HepG2 (cell line): Measurements from ENCODE around the gene HTRA3. TPM values are rescaled to one million over a fixed set of nuclear protein-coding genes. Genes with fewer than 3 reads are reported as not detected.

Experiments
- ATAC-seq: fragments of 200-7000 bp; cut with Tn5 transposase; 3 replicates; pipeline ENCODE4 v1.9.1; 2020; ENCODE audit warnings: mild to moderate bottlenecking, moderate library complexity
- BruUV-seq: library from RNA; stranded (reverse); fragments of 400-500 nt; replicated peaks from 2 replicates; lab custom pipeline; 2021; lab: Mats Ljungman, UMichigan
- CTCF ChIA-PET: fragments of 300-600 bp; formaldehyde crosslinking; extraction: SDS; loops from one replicate; lab custom pipeline; 2021; ENCODE audit warnings: low total read pairs, inconsistent platforms, low intra/inter-chr PET ratio; lab: Yijun Ruan, JAX
- POLR2A ChIA-PET: fragments of 350-600 bp; sonication (Branson Sonifier 250); formaldehyde crosslinking; loops from one replicate; lab custom pipeline; 2020; ENCODE audit warnings: antibody characterized with exemption, inconsistent platforms; lab: Yijun Ruan, JAX
- DNase-seq: peaks from one replicate; pipeline ENCODE4 v3.0.0-alpha.2; 2015; ENCODE audit warnings: low spot score
- FAIRE-seq: peaks from 3 replicates; lab custom pipeline; 2011; peaks lifted over from hg19 to GRCh38; lab: Jason Lieb, UNC
- H2AFZ ChIP-seq: one replicate; pipeline ENCODE4 v1.6.1; 2011; ENCODE audit warnings: low read length, inconsistent platforms
- H3K27ac ChIP-seq: fragments of 300-600 bp; 3 replicates; pipeline ENCODE4 v1.8.0; 2011; ENCODE audit warnings: mixed run types, mild to moderate bottlenecking, mixed read lengths, low read length, inconsistent platforms; ENCODE audit not compliant: insufficient read depth; ENCODE audit errors: extremely low read length
- H3K27me3 ChIP-seq, 2 experiments: fragments of 200-600 bp in 1 of 2; 2 replicates in 1 of 2; 3 replicates in 1 of 2; pipeline versions ENCODE4 v1.6.0 to v1.8.0; 2011; ENCODE audit warnings: low read length in 2 of 2, mild to moderate bottlenecking in 2 of 2, moderate library complexity in 2 of 2, inconsistent platforms in 1 of 2; ENCODE audit not compliant: insufficient read depth in 2 of 2, control insufficient read depth in 1 of 2
- H3K36me3 ChIP-seq, 2 experiments: fragments of 200-600 bp in 1 of 2; replicated peaks in 1 of 2; 2 replicates in 1 of 2; 3 replicates in 1 of 2; pipeline versions ENCODE4 v1.5.1 to v1.8.0; 2011; ENCODE audit warnings: low read length in 2 of 2, inconsistent platforms in 1 of 2; ENCODE audit not compliant: insufficient read depth in 2 of 2, control insufficient read depth in 1 of 2
- H3K4me1 ChIP-seq: 2 replicates; pipeline ENCODE4 v1.5.1; 2012; ENCODE audit warnings: low read length, inconsistent platforms; ENCODE audit not compliant: insufficient read depth
- H3K4me2 ChIP-seq: 2 replicates; pipeline ENCODE4 v1.6.0; 2011; ENCODE audit warnings: low read depth, low read length, inconsistent platforms
- H3K4me3 ChIP-seq, 3 experiments: fragments of 200-600 bp in 1 of 3; sonication (generic), shearing (Covaris generic) in 1 of 3; replicated peaks in 1 of 3; 2 replicates each; pipeline ENCODE4 v1.5.1; 2011 to 2016; ENCODE audit warnings: low read length in 3 of 3, inconsistent platforms in 2 of 3, low read depth in 2 of 3, mild to moderate bottlenecking in 2 of 3, control low read depth in 1 of 3, mixed read lengths in 1 of 3; ENCODE audit not compliant: insufficient read depth in 1 of 3
- H3K79me2 ChIP-seq: one replicate; pipeline ENCODE4 v1.6.1; 2011; ENCODE audit warnings: low read length, inconsistent platforms; ENCODE audit not compliant: insufficient read depth
- H3K9ac ChIP-seq: 2 replicates; pipeline ENCODE4 v1.6.0; 2011; ENCODE audit warnings: mild to moderate bottlenecking, low read depth, low read length, inconsistent platforms; ENCODE audit not compliant: insufficient read depth
- H3K9me3 ChIP-seq: 2 replicates; pipeline ENCODE4 v1.5.1; 2012; ENCODE audit warnings: mild to moderate bottlenecking, low read length
- H4K20me1 ChIP-seq: 2 replicates; pipeline ENCODE4 v1.6.0; 2011; ENCODE audit warnings: inconsistent platforms, mild to moderate bottlenecking, low read length, moderate library complexity; ENCODE audit not compliant: insufficient read depth
- HMG20B ChIP-seq: conservative IDR thresholded peaks from 2 replicates; pipeline ENCODE4 v1.6.1; 2016; ENCODE audit warnings: missing genetic modification reagents, missing compliant biosample characterization
- MAFF ChIP-seq: IDR thresholded peaks from 2 replicates; pipeline ENCODE4 v1.6.1; 2011; ENCODE audit warnings: low read depth, low read length, improper control_type of control experiment
- MEIS1 ChIP-seq: sonication (generic); formaldehyde crosslinking; IDR thresholded peaks from 2 replicates; pipeline ENCODE4 v1.9.0; 2021; ENCODE audit warnings: mild to moderate bottlenecking, missing genetic modification reagents, moderate library complexity, borderline replicate concordance
- PRDM10 ChIP-seq: sonication (generic); formaldehyde crosslinking; IDR thresholded peaks from 2 replicates; pipeline ENCODE4 v1.4.0; 2020; ENCODE audit warnings: low read depth, missing genetic modification reagents
- ZNF562 ChIP-seq: sonication (generic); formaldehyde crosslinking; IDR thresholded peaks from 2 replicates; pipeline ENCODE4 v1.8.0; 2022; ENCODE audit warnings: missing genetic modification reagents, borderline replicate concordance
- ZNF564 ChIP-seq: sonication (generic); formaldehyde crosslinking; IDR thresholded peaks from 2 replicates; pipeline ENCODE4 v1.8.1; 2023; ENCODE audit warnings: mild to moderate bottlenecking, missing genetic modification reagents
- WGBS: methylation state at CpG from one replicate; pipeline ENCODE4 v1.1.6; 2017; ENCODE audit warnings: low lambda C conversion rate; 5-methylcytosine and 5-hydroxymethylcytosine counted together
- in situ Hi-C: cut with HindIII; loops from 2 replicates; pipeline ENCODE4 v1.10.0; 2017; ENCODE audit warnings: low pct_unique_long_range_greater_than_20kb; ENCODE audit not compliant: extremely low pct_ligation_motif_present
- intact Hi-C: fragments of 100-400 bp; cut with micrococcal nuclease; formaldehyde crosslinking; loops from one replicate; pipeline ENCODE4 v1.10.0; 2022; ENCODE audit not compliant: unreplicated experiment
- polyA plus RNA-seq, 8 experiments: library from polyadenylated mRNA; depleted of rRNA in 3 of 8; stranded (reverse) in 7 of 8; unstranded in 1 of 8; fragments of >200 nt; fragmentation: Illumina TruSeq in 4 of 8; extraction: Trizol in 4 of 8; gene quantifications; 2 replicates each; pipeline versions ENCODE4 v1.2.1 to v1.2.3, GENCODE V29; 2011 to 2016; ENCODE audit warnings: low read depth in 4 of 8, missing spikeins in 1 of 8, mixed read lengths in 1 of 8; ENCODE audit not compliant: insufficient read depth in 1 of 8
- total RNA-seq, 5 experiments: library from RNA; depleted of rRNA; stranded (reverse); fragments of >200 nt; fragmentation: Illumina TruSeq; extraction: Trizol; gene quantifications; 2 replicates each; pipeline ENCODE4 v1.2.3, GENCODE V29; 2016; ENCODE audit warnings: low read depth in 1 of 5
- TF ChIP-seq, protein P1 (sequence below): sonication (generic); formaldehyde crosslinking; IDR thresholded peaks from 2 replicates; pipeline ENCODE4 v1.4.0; 2020; ENCODE audit warnings: missing genetic modification reagents
- TF ChIP-seq, protein P2 (sequence below): sonication (generic); formaldehyde crosslinking; IDR thresholded peaks from 2 replicates; pipeline ENCODE4 v1.4.0; 2020; ENCODE audit warnings: missing genetic modification reagents
- TF ChIP-seq, protein P3 (sequence below): sonication (generic); formaldehyde crosslinking; IDR thresholded peaks from 2 replicates; pipeline ENCODE4 v1.9.0; 2021; ENCODE audit warnings: mild to moderate bottlenecking, missing genetic modification reagents

HTRA3 gene
- total and polyA plus RNA-seq, 2 of the 13 experiments (the other 11 are each of a cell fraction or from before 2014, with no cell fraction given): 0.17 TPM; not detected in 1

DNA sequence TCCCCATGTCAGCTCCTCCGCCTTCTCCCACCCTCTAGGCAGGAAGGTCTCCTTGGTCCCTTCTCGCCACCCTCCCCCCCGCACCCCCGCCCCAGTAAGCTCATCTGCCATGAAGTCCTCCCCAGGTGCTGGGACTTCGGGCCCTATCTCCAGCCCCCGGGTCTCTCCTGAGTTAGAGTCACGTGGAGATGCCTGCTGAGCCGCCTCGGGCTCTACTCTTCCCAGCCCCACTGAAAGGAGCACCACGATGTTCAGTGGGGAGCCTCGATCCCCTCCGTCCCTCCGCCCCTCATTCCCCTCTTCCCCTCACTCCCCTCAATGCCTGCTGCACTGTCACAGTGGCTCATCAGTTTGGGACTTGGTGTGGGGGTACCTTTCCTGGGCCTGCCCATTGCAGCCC, 3.9 kb downstream of the HTRA3 start:
- H2AFZ ChIP-seq: no peak overlapping the region
- ATAC-seq (no peak), FAIRE-seq (no peak), DNase-seq (no peak)
- H3K9ac ChIP-seq: no peak overlapping the region
- H3K4me3 ChIP-seq: no peak overlapping the region
- 30% methylated on average over 12 of the region's 13 CpGs for WGBS
- POLR2A ChIA-PET: no interaction called here
- H3K36me3 ChIP-seq: no peaks in the 10 kb centered on the region
- no peaks in the 10 kb centered on the region for H3K79me2 ChIP-seq
- intact Hi-C loops (no loop called here), in situ Hi-C loops (no loop called here)
- H3K27me3 ChIP-seq: peaks cover 15 to 75% of the 10 kb centered on the region in 2 experiments
- no TSS peak for BruUV-seq
- H3K4me2 ChIP-seq: no peak overlapping the region
- H3K27ac ChIP-seq: no peak overlapping the region
- no peaks in the 10 kb centered on the region for H3K9me3 ChIP-seq
- H4K20me1 ChIP-seq: no peaks in the 10 kb centered on the region
- H3K4me1 ChIP-seq: peaks cover 14% of the 10 kb centered on the region
- CTCF ChIA-PET: no interaction called here
- TF ChIP-seq PRDM10 (CRISPR knock-in tag): no peak
- TF ChIP-seq, protein P1, sequence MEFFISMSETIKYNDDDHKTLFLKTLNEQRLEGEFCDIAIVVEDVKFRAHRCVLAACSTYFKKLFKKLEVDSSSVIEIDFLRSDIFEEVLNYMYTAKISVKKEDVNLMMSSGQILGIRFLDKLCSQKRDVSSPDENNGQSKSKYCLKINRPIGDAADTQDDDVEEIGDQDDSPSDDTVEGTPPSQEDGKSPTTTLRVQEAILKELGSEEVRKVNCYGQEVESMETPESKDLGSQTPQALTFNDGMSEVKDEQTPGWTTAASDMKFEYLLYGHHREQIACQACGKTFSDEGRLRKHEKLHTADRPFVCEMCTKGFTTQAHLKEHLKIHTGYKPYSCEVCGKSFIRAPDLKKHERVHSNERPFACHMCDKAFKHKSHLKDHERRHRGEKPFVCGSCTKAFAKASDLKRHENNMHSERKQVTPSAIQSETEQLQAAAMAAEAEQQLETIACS (CRISPR knock-in tag): no peak
- TF ChIP-seq MAFF: no peak
- TF ChIP-seq, protein P2, sequence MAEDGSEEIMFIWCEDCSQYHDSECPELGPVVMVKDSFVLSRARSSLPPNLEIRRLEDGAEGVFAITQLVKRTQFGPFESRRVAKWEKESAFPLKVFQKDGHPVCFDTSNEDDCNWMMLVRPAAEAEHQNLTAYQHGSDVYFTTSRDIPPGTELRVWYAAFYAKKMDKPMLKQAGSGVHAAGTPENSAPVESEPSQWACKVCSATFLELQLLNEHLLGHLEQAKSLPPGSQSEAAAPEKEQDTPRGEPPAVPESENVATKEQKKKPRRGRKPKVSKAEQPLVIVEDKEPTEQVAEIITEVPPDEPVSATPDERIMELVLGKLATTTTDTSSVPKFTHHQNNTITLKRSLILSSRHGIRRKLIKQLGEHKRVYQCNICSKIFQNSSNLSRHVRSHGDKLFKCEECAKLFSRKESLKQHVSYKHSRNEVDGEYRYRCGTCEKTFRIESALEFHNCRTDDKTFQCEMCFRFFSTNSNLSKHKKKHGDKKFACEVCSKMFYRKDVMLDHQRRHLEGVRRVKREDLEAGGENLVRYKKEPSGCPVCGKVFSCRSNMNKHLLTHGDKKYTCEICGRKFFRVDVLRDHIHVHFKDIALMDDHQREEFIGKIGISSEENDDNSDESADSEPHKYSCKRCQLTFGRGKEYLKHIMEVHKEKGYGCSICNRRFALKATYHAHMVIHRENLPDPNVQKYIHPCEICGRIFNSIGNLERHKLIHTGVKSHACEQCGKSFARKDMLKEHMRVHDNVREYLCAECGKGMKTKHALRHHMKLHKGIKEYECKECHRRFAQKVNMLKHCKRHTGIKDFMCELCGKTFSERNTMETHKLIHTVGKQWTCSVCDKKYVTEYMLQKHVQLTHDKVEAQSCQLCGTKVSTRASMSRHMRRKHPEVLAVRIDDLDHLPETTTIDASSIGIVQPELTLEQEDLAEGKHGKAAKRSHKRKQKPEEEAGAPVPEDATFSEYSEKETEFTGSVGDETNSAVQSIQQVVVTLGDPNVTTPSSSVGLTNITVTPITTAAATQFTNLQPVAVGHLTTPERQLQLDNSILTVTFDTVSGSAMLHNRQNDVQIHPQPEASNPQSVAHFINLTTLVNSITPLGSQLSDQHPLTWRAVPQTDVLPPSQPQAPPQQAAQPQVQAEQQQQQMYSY: no peak
- TF ChIP-seq ZNF564 (CRISPR knock-in tag): no peak
- TF ChIP-seq MEIS1: no peak
- no peak for TF ChIP-seq HMG20B (CRISPR knock-in tag)
- TF ChIP-seq ZNF562: no peak
- TF ChIP-seq, protein P3, sequence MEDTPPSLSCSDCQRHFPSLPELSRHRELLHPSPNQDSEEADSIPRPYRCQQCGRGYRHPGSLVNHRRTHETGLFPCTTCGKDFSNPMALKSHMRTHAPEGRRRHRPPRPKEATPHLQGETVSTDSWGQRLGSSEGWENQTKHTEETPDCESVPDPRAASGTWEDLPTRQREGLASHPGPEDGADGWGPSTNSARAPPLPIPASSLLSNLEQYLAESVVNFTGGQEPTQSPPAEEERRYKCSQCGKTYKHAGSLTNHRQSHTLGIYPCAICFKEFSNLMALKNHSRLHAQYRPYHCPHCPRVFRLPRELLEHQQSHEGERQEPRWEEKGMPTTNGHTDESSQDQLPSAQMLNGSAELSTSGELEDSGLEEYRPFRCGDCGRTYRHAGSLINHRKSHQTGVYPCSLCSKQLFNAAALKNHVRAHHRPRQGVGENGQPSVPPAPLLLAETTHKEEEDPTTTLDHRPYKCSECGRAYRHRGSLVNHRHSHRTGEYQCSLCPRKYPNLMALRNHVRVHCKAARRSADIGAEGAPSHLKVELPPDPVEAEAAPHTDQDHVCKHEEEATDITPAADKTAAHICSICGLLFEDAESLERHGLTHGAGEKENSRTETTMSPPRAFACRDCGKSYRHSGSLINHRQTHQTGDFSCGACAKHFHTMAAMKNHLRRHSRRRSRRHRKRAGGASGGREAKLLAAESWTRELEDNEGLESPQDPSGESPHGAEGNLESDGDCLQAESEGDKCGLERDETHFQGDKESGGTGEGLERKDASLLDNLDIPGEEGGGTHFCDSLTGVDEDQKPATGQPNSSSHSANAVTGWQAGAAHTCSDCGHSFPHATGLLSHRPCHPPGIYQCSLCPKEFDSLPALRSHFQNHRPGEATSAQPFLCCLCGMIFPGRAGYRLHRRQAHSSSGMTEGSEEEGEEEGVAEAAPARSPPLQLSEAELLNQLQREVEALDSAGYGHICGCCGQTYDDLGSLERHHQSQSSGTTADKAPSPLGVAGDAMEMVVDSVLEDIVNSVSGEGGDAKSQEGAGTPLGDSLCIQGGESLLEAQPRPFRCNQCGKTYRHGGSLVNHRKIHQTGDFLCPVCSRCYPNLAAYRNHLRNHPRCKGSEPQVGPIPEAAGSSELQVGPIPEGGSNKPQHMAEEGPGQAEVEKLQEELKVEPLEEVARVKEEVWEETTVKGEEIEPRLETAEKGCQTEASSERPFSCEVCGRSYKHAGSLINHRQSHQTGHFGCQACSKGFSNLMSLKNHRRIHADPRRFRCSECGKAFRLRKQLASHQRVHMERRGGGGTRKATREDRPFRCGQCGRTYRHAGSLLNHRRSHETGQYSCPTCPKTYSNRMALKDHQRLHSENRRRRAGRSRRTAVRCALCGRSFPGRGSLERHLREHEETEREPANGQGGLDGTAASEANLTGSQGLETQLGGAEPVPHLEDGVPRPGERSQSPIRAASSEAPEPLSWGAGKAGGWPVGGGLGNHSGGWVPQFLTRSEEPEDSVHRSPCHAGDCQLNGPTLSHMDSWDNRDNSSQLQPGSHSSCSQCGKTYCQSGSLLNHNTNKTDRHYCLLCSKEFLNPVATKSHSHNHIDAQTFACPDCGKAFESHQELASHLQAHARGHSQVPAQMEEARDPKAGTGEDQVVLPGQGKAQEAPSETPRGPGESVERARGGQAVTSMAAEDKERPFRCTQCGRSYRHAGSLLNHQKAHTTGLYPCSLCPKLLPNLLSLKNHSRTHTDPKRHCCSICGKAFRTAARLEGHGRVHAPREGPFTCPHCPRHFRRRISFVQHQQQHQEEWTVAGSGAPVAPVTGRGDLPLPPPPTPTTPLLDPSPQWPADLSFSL (CRISPR knock-in tag): no peak
